Nephron progenitor cell (in vitro differentiated cells): Measurements from ENCODE around the gene CFDP1.
"Not testable (repeated sequence)": the region's sequence is repeated elsewhere in the genome, so short reads cannot be mapped to it uniquely, and the experiment has no call there.

ENCODE experiments used
- DNase-seq: peaks from one replicate; pipeline ENCODE4 v3.0.0; 2021
- H3K27ac Mint-ChIP-seq: 2 replicates; pipeline ENCODE4 v1.8.0; 2021; ENCODE audit warnings: mild to moderate bottlenecking, moderate library complexity, mixed read lengths
- H3K27me3 Mint-ChIP-seq: 2 replicates; pipeline ENCODE4 v1.8.0; 2021; ENCODE audit warnings: mild to moderate bottlenecking, low read depth, mixed read lengths; ENCODE audit not compliant: poor library complexity
- H3K36me3 Mint-ChIP-seq: 2 replicates; pipeline ENCODE4 v1.8.0; 2021; ENCODE audit warnings: low read depth, mixed read lengths
- H3K4me1 Mint-ChIP-seq: 2 replicates; pipeline ENCODE4 v1.8.0; 2021; ENCODE audit warnings: mixed read lengths
- H3K4me3 Mint-ChIP-seq: 2 replicates; pipeline ENCODE4 v1.8.0; 2021; ENCODE audit warnings: mild to moderate bottlenecking, moderate library complexity, mixed read lengths
- H3K9me3 Mint-ChIP-seq: 2 replicates; pipeline ENCODE4 v1.8.0; 2021; ENCODE audit warnings: mild to moderate bottlenecking, moderate library complexity, mixed read lengths
- CTCF ChIP-seq: fragments of 200-600 bp; sonication (generic); IDR thresholded peaks from 2 replicates; pipeline ENCODE4 v1.5.0; 2021; ENCODE audit warnings: antibody characterized with exemption

Gene CFDP1

GRCh38 chr16:75466760-75467159 lies 33.5 kb upstream of the CFDP1 start:
- Mint-ChIP-seq H3K4me1 (peaks cover 28% of the 10 kb centered on the region), H3K4me3 (no peak overlapping the region), H3K9me3 (peaks cover 19% of the 10 kb centered on the region), H3K27ac (no peak overlapping the region), H3K27me3 (peaks cover 7% of the 10 kb centered on the region), H3K36me3 (peaks cover 9% of the 10 kb centered on the region)
- TF ChIP-seq CTCF = no peak
- no peak for DNase-seq

GRCh38 chr16:75464122-75464918 lies 31.0 kb upstream of the CFDP1 start, which contains the start of gene TMEM170A:
Gene TMEM170A (minus strand): TSS chr16:75464689. CDS start chr16:75464600, 89 bp downstream.
- Mint-ChIP-seq H3K27me3 (peaks cover 7% of the 10 kb centered on the region), H3K36me3 (peaks cover 15% of the 10 kb centered on the region), H3K27ac (peak within 1 kb of the TSS; percentile 89), H3K9me3 (peaks cover 14% of the 10 kb centered on the region), H3K4me3 (peak within 1 kb of the TSS; percentile 97), H3K4me1 (peaks cover 38% of the 10 kb centered on the region)
- peak; percentile 100 for TF ChIP-seq CTCF
- DNase-seq = peak; percentile 100

- H3K27ac Mint-ChIP-seq = peak overlapping the region; percentile 89
- peaks cover 15% of the 10 kb centered on the region for H3K36me3 Mint-ChIP-seq
- H3K27me3 Mint-ChIP-seq, H3K9me3 Mint-ChIP-seq: not testable (repeated sequence)
- DNase-seq = peak; percentile 61
- H3K4me1 Mint-ChIP-seq = peaks cover 38% of the 10 kb centered on the region
- H3K4me3 Mint-ChIP-seq = peak overlapping the region; percentile 97
Observed at GRCh38 chr16:75463389-75464121, 30.3 kb upstream of the CFDP1 start.

GRCh38 chr16:75462806-75463205 lies 29.5 kb upstream of the CFDP1 start:
- no peak for DNase-seq
- H3K4me3 Mint-ChIP-seq = peak overlapping the region; percentile 97
- peaks cover 43% of the 10 kb centered on the region for H3K4me1 Mint-ChIP-seq
- peaks cover 21% of the 10 kb centered on the region for H3K36me3 Mint-ChIP-seq
- TF ChIP-seq CTCF = no peak
- peaks cover 4% of the 10 kb centered on the region for H3K9me3 Mint-ChIP-seq
- H3K27me3 Mint-ChIP-seq = peaks cover 4% of the 10 kb centered on the region
- peak overlapping the region; percentile 34 for H3K27ac Mint-ChIP-seq

- H3K27ac Mint-ChIP-seq = no peak overlapping the region
- H3K4me1 Mint-ChIP-seq = peaks cover 55% of the 10 kb centered on the region
- peaks cover 4% of the 10 kb centered on the region for H3K27me3 Mint-ChIP-seq
- peaks cover 4% of the 10 kb centered on the region for H3K9me3 Mint-ChIP-seq
- H3K4me3 Mint-ChIP-seq = peak overlapping the region; percentile 97
- TF ChIP-seq CTCF = no peak
- peaks cover 21% of the 10 kb centered on the region for H3K36me3 Mint-ChIP-seq
- no peak for DNase-seq
Observed at GRCh38 chr16:75461575-75461974, 28.3 kb upstream of the CFDP1 start.

GRCh38 chr16:75460446-75460845 lies 27.1 kb upstream of the CFDP1 start:
- no peak for TF ChIP-seq CTCF
- peaks cover 4% of the 10 kb centered on the region for H3K9me3 Mint-ChIP-seq
- H3K4me3 Mint-ChIP-seq = no peak overlapping the region
- peaks cover 21% of the 10 kb centered on the region for H3K36me3 Mint-ChIP-seq
- H3K27ac Mint-ChIP-seq = peak overlapping the region; percentile 79
- H3K4me1 Mint-ChIP-seq = peaks cover 67% of the 10 kb centered on the region
- DNase-seq = no peak
- H3K27me3 Mint-ChIP-seq = peaks cover 4% of the 10 kb centered on the region
